GM12891 (cell line): Measurements from ENCODE around the gene KRTAP1-5.
"Not testable (repeated sequence)": the region's sequence is repeated elsewhere in the genome, so short reads cannot be mapped to it uniquely, and the experiment has no call there.

Source experiments
- POLR2A ChIP-seq: IDR thresholded peaks from 2 replicates; pipeline ENCODE4 v1.6.1; 2011; ENCODE audit warnings: low read depth, low read length, control low read depth
- POLR2AphosphoS5 ChIP-seq: IDR thresholded peaks from 2 replicates; pipeline ENCODE4 v1.6.1; 2011; ENCODE audit warnings: low read depth, low read length, control low read depth

DNA sequence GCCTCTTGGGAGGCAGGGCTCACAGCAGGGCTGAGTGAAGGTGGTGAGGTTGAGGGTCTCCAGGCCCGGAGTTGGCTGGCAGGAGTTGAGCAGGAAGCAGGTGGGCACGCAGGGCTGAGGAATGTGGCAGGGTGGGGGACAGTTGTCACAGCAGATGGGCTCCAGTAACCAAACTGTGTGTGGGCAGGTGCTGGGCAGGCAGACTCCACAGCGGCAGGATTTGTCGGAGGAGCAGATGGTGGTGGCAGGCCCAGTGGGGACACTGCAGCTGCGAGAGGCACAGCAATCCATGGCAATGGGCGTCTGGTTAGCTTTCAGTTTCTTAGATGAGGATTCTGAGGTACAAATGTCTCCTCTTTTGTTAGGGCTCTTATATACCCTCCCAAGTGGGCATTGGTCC lies 27.4 kb downstream of the KRTAP1-5 start, which contains the start of gene KRTAP3-2:
- TF ChIP-seq POLR2A, POLR2AphosphoS5: not testable (repeated sequence)
